K562 (cell line): ENCODE results near the gene NKX2-2. TPM values are rescaled to one million over a fixed set of nuclear protein-coding genes. Genes with fewer than 3 reads are reported as not detected.

Experiments used
- ATAC-seq: fragments of 200-7000 bp; cut with Tn5 transposase; 3 replicates; pipeline ENCODE4 v1.9.1; 2020; ENCODE audit warnings: moderate library complexity
- BruUV-seq: library from RNA; stranded (reverse); fragments of 400-500 nt; replicated peaks from 2 replicates; lab custom pipeline; 2021; lab: Mats Ljungman, UMichigan
- CTCF ChIA-PET: fragments of 300-600 bp; formaldehyde crosslinking; extraction: SDS; loops from one replicate; lab custom pipeline; 2021; ENCODE audit warnings: low intra/inter-chr PET ratio; lab: Yijun Ruan, JAX
- POLR2A ChIA-PET: fragments of 300-600, 350-650 bp; sonication (Branson Sonifier 250); formaldehyde crosslinking; extraction: SDS; loops from one replicate; lab custom pipeline; 2021; ENCODE audit warnings: antibody characterized with exemption, inconsistent platforms; lab: Yijun Ruan, JAX
- DNase-seq, 4 experiments: peaks; one replicate each; pipeline versions ENCODE4 v3.0.0 to v3.0.0-alpha.2; 2011 to 2018; ENCODE audit warnings: low spot score in 3 of 4, mixed read lengths in 3 of 4; ENCODE audit errors: extremely low read depth in 1 of 4
- FAIRE-seq: peaks from 2 replicates; lab custom pipeline; 2011; peaks lifted over from hg19 to GRCh38; lab: Jason Lieb, UNC
- H2AFZ ChIP-seq: 2 replicates; pipeline ENCODE4 v1.6.0; 2011; ENCODE audit warnings: low read depth, low read length, control low read depth, inconsistent platforms
- H3K27ac ChIP-seq: fragments of 200-600 bp; 3 replicates; pipeline ENCODE4 v1.8.0; 2011; ENCODE audit warnings: low read depth, mild to moderate bottlenecking, control low read depth, inconsistent platforms, low read length, moderate library complexity, mixed read lengths; ENCODE audit errors: extremely low read depth
- H3K27me3 ChIP-seq, 2 experiments: fragments of 300-600 bp in 1 of 2; 2 replicates in 1 of 2; 3 replicates in 1 of 2; pipeline versions ENCODE4 v1.6.0 to v1.8.0; 2011; ENCODE audit warnings: inconsistent platforms in 2 of 2, low read length in 2 of 2, mild to moderate bottlenecking in 1 of 2, mixed read lengths in 1 of 2, moderate library complexity in 1 of 2; ENCODE audit not compliant: control insufficient read depth in 2 of 2, insufficient read depth in 2 of 2
- H3K36me3 ChIP-seq: fragments of 300-600 bp; 3 replicates; pipeline ENCODE4 v1.8.0; 2011; ENCODE audit warnings: mild to moderate bottlenecking, low read length, inconsistent platforms; ENCODE audit not compliant: control insufficient read depth, insufficient read depth
- H3K4me1 ChIP-seq, 2 experiments: fragments of 200-600 bp in 1 of 2; replicated peaks in 1 of 2; 2 replicates in 1 of 2; 3 replicates in 1 of 2; pipeline versions ENCODE4 v1.5.1 to v1.8.0; 2011; ENCODE audit warnings: inconsistent platforms in 2 of 2, low read length in 2 of 2, mild to moderate bottlenecking in 1 of 2, mixed read lengths in 1 of 2, moderate library complexity in 1 of 2; ENCODE audit not compliant: control insufficient read depth in 2 of 2, insufficient read depth in 2 of 2
- H3K4me2 ChIP-seq: 2 replicates; pipeline ENCODE4 v1.6.1; 2011; ENCODE audit warnings: low read length, control low read depth, inconsistent platforms, mixed read lengths; ENCODE audit not compliant: insufficient read depth
- H3K4me3 ChIP-seq: fragments of 200-600 bp; sonication (generic), shearing (Covaris generic); 2 replicates; pipeline ENCODE4 v1.5.1; 2016; ENCODE audit warnings: control low read depth, inconsistent platforms
- H3K79me2 ChIP-seq: fragments of 200-600 bp; 3 replicates; pipeline ENCODE4 v1.8.0; 2011; ENCODE audit warnings: low read length, inconsistent platforms; ENCODE audit not compliant: control insufficient read depth, insufficient read depth
- H3K9ac ChIP-seq, 2 experiments: 2 replicates each; pipeline versions ENCODE4 v1.6.0 to v1.6.1; 2011; ENCODE audit warnings: low read depth in 2 of 2, low read length in 2 of 2, control low read depth in 1 of 2, inconsistent platforms in 1 of 2, mild to moderate bottlenecking in 1 of 2, mixed read lengths in 1 of 2; ENCODE audit not compliant: insufficient read depth in 1 of 2
- H3K9me1 ChIP-seq: one replicate; pipeline ENCODE4 v1.6.0; 2011; ENCODE audit warnings: inconsistent platforms, mild to moderate bottlenecking, low read length, moderate library complexity; ENCODE audit not compliant: control insufficient read depth, insufficient read depth
- H3K9me3 ChIP-seq: replicated peaks from 2 replicates; pipeline ENCODE4 v1.5.1; 2011; ENCODE audit warnings: low read depth, low read length, inconsistent platforms; ENCODE audit not compliant: control insufficient read depth, insufficient read depth
- H4K20me1 ChIP-seq: replicated peaks from 2 replicates; pipeline ENCODE4 v1.6.1; 2011; ENCODE audit warnings: low read length, inconsistent platforms, mixed read lengths; ENCODE audit not compliant: control insufficient read depth, insufficient read depth
- ATF3 ChIP-seq, 2 experiments: fragments of 450-650 bp in 1 of 2; sonication (generic) in 1 of 2; formaldehyde crosslinking in 1 of 2; IDR thresholded peaks in 1 of 2; conservative IDR thresholded peaks in 1 of 2; 2 replicates each; pipeline versions ENCODE4 v1.6.1 to v1.8.1; 2016 to 2023; ENCODE audit warnings: mild to moderate bottlenecking in 2 of 2, moderate library complexity in 2 of 2, inconsistent platforms in 1 of 2, missing genetic modification reagents in 1 of 2
- E2F3 ChIP-seq: fragments of 250-450 bp; sonication (Bioruptor Pico); IDR thresholded peaks from 2 replicates; pipeline ENCODE4 v1.4.0; 2020; ENCODE audit warnings: mild to moderate bottlenecking
- EZH2 ChIP-seq: IDR thresholded peaks from 2 replicates; pipeline ENCODE4 v1.6.1; 2012; ENCODE audit warnings: low read depth, mild to moderate bottlenecking, inconsistent platforms, low read length, borderline replicate concordance
- MCM7 ChIP-seq, 2 experiments: fragments of 450-650 bp; IDR thresholded peaks; 2 replicates each; pipeline ENCODE4 v1.6.1; 2016 to 2018
- PML ChIP-seq: IDR thresholded peaks from 2 replicates; pipeline ENCODE4 v1.6.1; 2012; ENCODE audit warnings: low read length, inconsistent platforms
- RB1 ChIP-seq: fragments of 450-650 bp; IDR thresholded peaks from 2 replicates; pipeline ENCODE4 v1.6.1; 2017; ENCODE audit warnings: low read depth, mild to moderate bottlenecking
- RHOXF2B ChIP-seq: fragments of 250-450 bp; sonication (Bioruptor Pico); conservative IDR thresholded peaks from 2 replicates; pipeline ENCODE4 v1.5.1; 2021
- SLC30A9 ChIP-seq: fragments of 250-450 bp; sonication (Bioruptor Pico); IDR thresholded peaks from 2 replicates; pipeline ENCODE4 v1.8.0; 2022; ENCODE audit warnings: mild to moderate bottlenecking, moderate library complexity
- STAG1 ChIP-seq: sonication (generic); formaldehyde crosslinking; IDR thresholded peaks from 2 replicates; pipeline ENCODE4 v1.5.0; 2020; ENCODE audit warnings: missing genetic modification reagents, borderline replicate concordance
- TAF15 ChIP-seq: fragments of 200-400 bp; formaldehyde crosslinking; IDR thresholded peaks from 2 replicates; pipeline ENCODE4 v1.6.1; 2017; ENCODE audit warnings: mild to moderate bottlenecking, low read depth, low read length, moderate library complexity
- TEAD1 ChIP-seq, 2 experiments: fragments of 450-650 bp in 1 of 2; sonication (generic) in 1 of 2; formaldehyde crosslinking; IDR thresholded peaks; 2 replicates each; pipeline versions ENCODE4 v1.4.0 to v1.8.0; 2020 to 2022; ENCODE audit warnings: mild to moderate bottlenecking in 2 of 2, missing genetic modification reagents in 1 of 2
- ZNF316 ChIP-seq: fragments of 450-650 bp; IDR thresholded peaks from 2 replicates; pipeline ENCODE4 v1.6.1; 2016
- ZNF551 ChIP-seq: fragments of 250-450 bp; sonication (Bioruptor Pico); IDR thresholded peaks from 2 replicates; pipeline ENCODE4 v1.5.0; 2021; ENCODE audit warnings: mild to moderate bottlenecking, moderate library complexity
- WGBS: fragments of 100-300 bp; shearing (Covaris generic); methylation state at CpG from one replicate; pipeline ENCODE4 v1.1.6; 2016; ENCODE audit warnings: low coverage, mixed read lengths; ENCODE audit not compliant: insufficient coverage; ENCODE audit errors: missing lambda C conversion rate; 5-methylcytosine and 5-hydroxymethylcytosine counted together
- in situ Hi-C: fragments of 300-500 bp; cut with MboI; formaldehyde crosslinking; loops from 4 replicates; pipeline ENCODE4 v1.15.0; 2018; ENCODE audit warnings: inconsistent platforms, mixed read lengths
- intact Hi-C: fragments of 100-400 bp; cut with micrococcal nuclease; formaldehyde crosslinking; loops from 2 replicates; pipeline ENCODE4 v1.14.2; 2022
- polyA plus RNA-seq, 8 experiments: library from polyadenylated mRNA; depleted of rRNA in 4 of 8; stranded (reverse) in 5 of 8; unstranded in 3 of 8; fragments of >200 nt; fragmentation: Nextera tagmentation in 2 of 8; fragmentation: Illumina TruSeq in 1 of 8; extraction: Ambion mirVana in 2 of 8; extraction: Trizol in 1 of 8; gene quantifications; 2 replicates each; pipeline versions ENCODE4 v1.2.1 to v1.2.3, GENCODE V29; 2011 to 2014; ENCODE audit warnings: inconsistent platforms in 1 of 8, missing spikeins in 1 of 8
- total RNA-seq, 7 experiments: library from RNA; depleted of rRNA in 6 of 7; stranded (reverse); fragments of >200 nt in 6 of 7; fragmentation: Illumina TruSeq in 2 of 7; extraction: Trizol in 2 of 7; gene quantifications; 2 replicates each; pipeline versions ENCODE4 v1.2.1 to v1.2.3, GENCODE V29; 2011 to 2021; ENCODE audit warnings: low replicate concordance in 1 of 7

The NKX2-2 gene
- total and polyA plus RNA-seq, 9 of the 15 experiments (the other 6 are each of a cell fraction or from before 2014, with no cell fraction given), result 0.04 TPM; not detected in 8

- TF ChIP-seq EZH2, result no peak
- no peak for TF ChIP-seq ZNF316
- no peak for TF ChIP-seq SLC30A9
- TF ChIP-seq ATF3 (IDR thresholded peaks at IDR 0.05), result no peak
- no peak for TF ChIP-seq ATF3 (CRISPR knock-in tag; conservative IDR thresholded peaks at IDR 0.05)
Observed at GRCh38 chr20:21504323-21504722, 9.5 kb downstream of the NKX2-2 start (continued).

- H3K79me2 ChIP-seq, result no peaks in the 10 kb centered on the region
- no peak for TF ChIP-seq STAG1 (CRISPR knock-in tag)
- no peak for TF ChIP-seq TAF15
- no peak for TF ChIP-seq RB1
- TF ChIP-seq RHOXF2B (CRISPR knock-in tag), result no peak
- TF ChIP-seq ZNF551 (CRISPR knock-in tag), result no peak
- no peak for TF ChIP-seq PML
- no peak for TF ChIP-seq TEAD1 (CRISPR knock-in tag; IDR thresholded peaks at IDR 0.05)
- no peak for TF ChIP-seq E2F3 (CRISPR knock-in tag)
- no peak for TF ChIP-seq MCM7 (IDR thresholded peaks at IDR 0.05)
- no TSS peak for BruUV-seq
- no peak overlapping the region for H3K27ac ChIP-seq
- no peak for FAIRE-seq
- no peak overlapping the region for H3K9ac ChIP-seq
- POLR2A ChIA-PET, result no interaction called here
- no peaks in the 10 kb centered on the region for H3K9me1 ChIP-seq
- in situ Hi-C loops (loop anchor here (5.0 to 10.0 kb wide), 4 partner anchors 266 to 669 kb away; no protein-coding TSS in a partner anchor), intact Hi-C loops (loop anchor here (10.0 kb wide), 1 partner anchor 669 kb away; no protein-coding TSS in a partner anchor)
- no peaks in the 10 kb centered on the region for H3K36me3 ChIP-seq
- peaks cover 6 to 7% of the 10 kb centered on the region in 2 experiments; a peak in 3 of 5 replicates for H3K27me3 ChIP-seq
- no peak for ATAC-seq
- no peak overlapping the region for H3K4me3 ChIP-seq
- no peak overlapping the region for H2AFZ ChIP-seq
- no peaks in the 10 kb centered on the region for H3K9me3 ChIP-seq
- H3K4me2 ChIP-seq, result no peak overlapping the region
- no peak for DNase-seq
- 0% methylated on average over 1 of the region's 4 CpGs for WGBS
- CTCF ChIA-PET, result interaction anchor here (0.6 to 5.4 kb wide), 2 partner anchors 44 to 266 kb away, joined by 3 to 87 read pairs; no protein-coding TSS in a partner anchor
- peaks cover 0 to 16% of the 10 kb centered on the region in 2 experiments; a peak in 2 of 5 replicates for H3K4me1 ChIP-seq
- peaks cover 6% of the 10 kb centered on the region; the same call in 1 of the 2 replicates for H4K20me1 ChIP-seq
Observed at GRCh38 chr20:21503345-21503744, 10.5 kb downstream of the NKX2-2 start.
